Right lobe of liver (tissue), 6 donors: ENCODE measurements around the gene E2F7. TPM values are rescaled to one million over a fixed set of nuclear protein-coding genes. Genes with fewer than 3 reads are reported as not detected.
"Not testable (repeated sequence)": the region's sequence is repeated elsewhere in the genome, so short reads cannot be mapped to it uniquely, and the experiment has no call there.

Experiments
- ATAC-seq, 4 donors: fragments of 200-7000 bp; cut with Tn5 transposase; one replicate each; pipeline ENCODE4 v1.9.1; 2020; ENCODE audit warnings: mild to moderate bottlenecking in 4 of 4, moderate library complexity in 4 of 4
- DNase-seq, 3 donors: peaks; one replicate each; pipeline ENCODE4 v3.0.0-alpha.2; 2020
- H3K27ac ChIP-seq, 3 donors: fragments of 200-600 bp; one replicate each; pipeline ENCODE4 v1.8.0; 2022
- H3K27me3 ChIP-seq, 2 donors: fragments of 200-600 bp; one replicate each; pipeline ENCODE4 v1.8.0; 2022
- H3K36me3 ChIP-seq, 4 donors: fragments of 200-600 bp; sonication (generic) in 1 of 4; one replicate each; pipeline versions ENCODE4 v1.5.1 to v1.8.0; 2017 to 2022; ENCODE audit warnings: control low read depth in 1 of 4
- H3K4me1 ChIP-seq, 4 donors: fragments of 200-600 bp; sonication (generic) in 1 of 4; one replicate each; pipeline versions ENCODE4 v1.5.1 to v1.8.0; 2017 to 2022; ENCODE audit warnings: control low read depth in 1 of 4
- H3K4me3 ChIP-seq, 3 donors: fragments of 200-600 bp; one replicate each; pipeline ENCODE4 v1.8.0; 2022
- H3K9me3 ChIP-seq, 4 donors: fragments of 200-600 bp; sonication (generic) in 1 of 4; one replicate each; pipeline versions ENCODE4 v1.5.1 to v1.8.0; 2017 to 2022; ENCODE audit warnings: control low read depth in 1 of 4
- POLR2A ChIP-seq: fragments of 450-650 bp; IDR thresholded peaks from one replicate; pipeline ENCODE4 v1.6.1; 2017; ENCODE audit warnings: antibody characterized with exemption, mild to moderate bottlenecking
- WGBS: methylation state at CpG from one replicate; pipeline ENCODE4 v1.1.6; 2018; ENCODE audit warnings: low coverage, low lambda C conversion rate; ENCODE audit not compliant: insufficient coverage; ENCODE audit errors: missing lambda C conversion rate; 5-methylcytosine and 5-hydroxymethylcytosine counted together
- intact Hi-C, 2 donors: fragments of 100-400 bp; cut with DNase I; formaldehyde crosslinking; loops; one replicate each; pipeline versions ENCODE4 v1.11.2 to v1.14.1; 2022
- total RNA-seq, 6 experiments: library from RNA; depleted of rRNA in 2 of 6; stranded (reverse); fragments of >200 nt in 2 of 6; fragmentation: NEBNext Ultra II Directional in 3 of 6; extraction: Animal tissue kit (Norgen Biotek cat#: 25700) in 3 of 6; gene quantifications; one replicate each; pipeline versions ENCODE4 v1.1.0 to v1.2.4, GENCODE V29; 2016 to 2023
- TF ChIP-seq, protein P1 (sequence below), 4 donors: fragments of 200-600 bp in 3 of 4; fragments of 450-650 bp in 1 of 4; IDR thresholded peaks; one replicate each; pipeline versions ENCODE4 v1.5.1 to v1.8.0; 2016 to 2022; ENCODE audit warnings: antibody characterized with exemption in 4 of 4, mild to moderate bottlenecking in 2 of 4
- donor health status: DM: no; HTN: yes; CAD: no.
- donor health status: DM: no; HTN: no; CAD: no.
- donor health status: DM: no; HTN: no; CAD: no.
- donor health status: DM: no; HTN: yes; CAD: no.
- donor health status: DM: no; HTN: yes; CAD: no.

The E2F7 gene
- total RNA-seq, 6 experiments from 2014 or later, result 0.23 to 0.55 (median 0.37) TPM; not detected in 2

DNA sequence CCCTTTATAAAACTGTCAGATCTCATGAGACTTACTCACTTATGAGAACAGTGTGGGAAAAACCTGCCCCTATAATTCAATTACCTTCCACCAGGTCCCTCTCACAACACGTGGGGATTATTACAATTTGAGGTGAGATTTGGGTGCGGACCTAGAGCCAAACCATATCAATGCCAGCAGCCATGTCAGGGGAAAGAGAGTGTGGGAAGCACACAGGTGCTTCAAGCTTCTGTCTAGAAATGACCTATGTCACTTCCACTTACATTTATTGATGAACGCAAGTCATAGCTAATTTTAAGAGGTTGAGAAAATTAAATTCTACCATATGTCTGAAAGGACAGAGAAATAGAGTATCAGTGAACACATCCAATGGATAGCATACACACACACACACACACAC lies 32.5 kb upstream of the E2F7 start:
- no peak overlapping the region for H3K27ac ChIP-seq
- DNase-seq (no peak), ATAC-seq (no peak)
- H3K36me3 ChIP-seq, result no peaks in the 10 kb centered on the region
- intact Hi-C loops, result no loop called here
- 79% methylated on average over 3 of the region's 3 CpGs for WGBS
- no peak overlapping the region for H3K4me3 ChIP-seq
- TF ChIP-seq, protein P1, sequence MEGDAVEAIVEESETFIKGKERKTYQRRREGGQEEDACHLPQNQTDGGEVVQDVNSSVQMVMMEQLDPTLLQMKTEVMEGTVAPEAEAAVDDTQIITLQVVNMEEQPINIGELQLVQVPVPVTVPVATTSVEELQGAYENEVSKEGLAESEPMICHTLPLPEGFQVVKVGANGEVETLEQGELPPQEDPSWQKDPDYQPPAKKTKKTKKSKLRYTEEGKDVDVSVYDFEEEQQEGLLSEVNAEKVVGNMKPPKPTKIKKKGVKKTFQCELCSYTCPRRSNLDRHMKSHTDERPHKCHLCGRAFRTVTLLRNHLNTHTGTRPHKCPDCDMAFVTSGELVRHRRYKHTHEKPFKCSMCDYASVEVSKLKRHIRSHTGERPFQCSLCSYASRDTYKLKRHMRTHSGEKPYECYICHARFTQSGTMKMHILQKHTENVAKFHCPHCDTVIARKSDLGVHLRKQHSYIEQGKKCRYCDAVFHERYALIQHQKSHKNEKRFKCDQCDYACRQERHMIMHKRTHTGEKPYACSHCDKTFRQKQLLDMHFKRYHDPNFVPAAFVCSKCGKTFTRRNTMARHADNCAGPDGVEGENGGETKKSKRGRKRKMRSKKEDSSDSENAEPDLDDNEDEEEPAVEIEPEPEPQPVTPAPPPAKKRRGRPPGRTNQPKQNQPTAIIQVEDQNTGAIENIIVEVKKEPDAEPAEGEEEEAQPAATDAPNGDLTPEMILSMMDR (IDR thresholded peaks at IDR 0.05), result no peak
- no peak for TF ChIP-seq POLR2A
- no peaks in the 10 kb centered on the region for H3K9me3 ChIP-seq
- no peaks in the 10 kb centered on the region for H3K27me3 ChIP-seq
- no peaks in the 10 kb centered on the region for H3K4me1 ChIP-seq

GRCh38 chr12:77092227-77092626 lies 26.9 kb upstream of the E2F7 start:
- H3K4me1 ChIP-seq, H3K27me3 ChIP-seq, H3K4me3 ChIP-seq, H3K9me3 ChIP-seq, H3K27ac ChIP-seq, H3K36me3 ChIP-seq, DNase-seq, intact Hi-C loops, ATAC-seq: not testable (repeated sequence)
- 57% methylated on average over 3 of the region's 3 CpGs for WGBS

GRCh38 chr12:77089686-77090220 lies 24.4 kb upstream of the E2F7 start:
- 11% methylated on average over 1 of the region's 1 CpG for WGBS
- no peak for ATAC-seq
- intact Hi-C loops, result no loop called here
- Histone ChIP-seq H3K4me3 (no peak overlapping the region), H3K27me3 (no peaks in the 10 kb centered on the region), H3K27ac (no peak overlapping the region), H3K36me3 (no peaks in the 10 kb centered on the region), H3K9me3 (no peaks in the 10 kb centered on the region), H3K4me1 (no peaks in the 10 kb centered on the region)
- TF ChIP-seq, protein P1 (IDR thresholded peaks at IDR 0.05), result no peak
- no peak for TF ChIP-seq POLR2A
- no peak for DNase-seq

DNA sequence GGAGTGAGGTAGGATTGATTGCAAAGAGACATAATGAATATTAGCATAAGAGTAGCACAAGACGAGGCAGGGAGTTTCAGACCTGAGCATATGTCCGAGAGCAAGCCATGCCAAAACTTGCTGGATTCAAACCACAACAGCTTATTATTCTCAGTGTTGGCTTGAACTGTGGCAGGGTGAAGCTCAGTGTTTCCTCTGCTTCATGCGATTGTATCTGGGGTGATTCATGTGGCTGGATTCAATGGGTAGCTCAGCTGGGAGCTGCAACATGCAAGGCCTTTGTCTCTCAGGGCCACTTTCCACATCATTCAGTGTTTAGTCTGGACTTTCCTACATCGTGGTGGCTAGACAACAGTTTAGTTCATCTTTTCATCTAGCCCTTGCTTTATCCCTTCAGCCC lies 22.1 kb upstream of the E2F7 start:
- TF ChIP-seq, protein P1 (IDR thresholded peaks at IDR 0.05), result no peak
- no peak for TF ChIP-seq POLR2A
- no peaks in the 10 kb centered on the region for H3K9me3 ChIP-seq
- ATAC-seq (no peak), DNase-seq (no peak)
- no peaks in the 10 kb centered on the region for H3K27me3 ChIP-seq
- intact Hi-C loops, result no loop called here
- H3K4me3 ChIP-seq, result no peak overlapping the region
- H3K36me3 ChIP-seq, result no peaks in the 10 kb centered on the region
- no peak overlapping the region for H3K27ac ChIP-seq
- 44% methylated on average over 3 of the region's 4 CpGs for WGBS
- no peaks in the 10 kb centered on the region for H3K4me1 ChIP-seq

- H3K36me3 ChIP-seq, result no peaks in the 10 kb centered on the region
- WGBS, result 54% methylated on average over 1 of the region's 1 CpG
- TF ChIP-seq POLR2A, result no peak
- TF ChIP-seq, protein P1 (IDR thresholded peaks at IDR 0.05), result no peak
- ATAC-seq, result no peak
- H3K9me3 ChIP-seq, result no peaks in the 10 kb centered on the region
- DNase-seq, result no peak
- H3K27me3 ChIP-seq, result no peaks in the 10 kb centered on the region
- intact Hi-C loops, result no loop called here
- H3K4me1 ChIP-seq, result no peaks in the 10 kb centered on the region
- H3K27ac ChIP-seq, result no peak overlapping the region
- no peak overlapping the region for H3K4me3 ChIP-seq
Observed at GRCh38 chr12:77082021-77082420, 16.7 kb upstream of the E2F7 start.
